ENCODE measurements around the gene OR4F15.
"Not testable (repeated sequence)": the region's sequence is repeated elsewhere in the genome, so short reads cannot be mapped to it uniquely, and the experiment has no call there.

OR4F15 gene

GRCh38 chr15:101781928-101782327 lies 30.1 kb upstream of the OR4F15 start:
- TF ChIP-seq CTCF (conservative IDR thresholded peaks at IDR 0.05) = no peak
- no peak overlapping the region for H3K27ac ChIP-seq

- no peak overlapping the region for H3K27ac ChIP-seq
- no peak for TF ChIP-seq CTCF (conservative IDR thresholded peaks at IDR 0.05)
These were observed 27.4 kb upstream of the OR4F15 start for GRCh38 chr15:101784644-101785043.

- not testable (repeated sequence) for H3K27ac ChIP-seq
These were observed 25.6 kb upstream of the OR4F15 start for GRCh38 chr15:101786422-101786821.

GRCh38 chr15:101788001-101788400 lies 24.0 kb upstream of the OR4F15 start:
- H3K27ac ChIP-seq = not testable (repeated sequence)

GRCh38 chr15:101788503-101789269 lies 23.3 kb upstream of the OR4F15 start:
- H3K27ac ChIP-seq = not testable (repeated sequence)

- H3K27ac ChIP-seq = not testable (repeated sequence)
These were observed 21.3 kb upstream of the OR4F15 start for GRCh38 chr15:101790748-101791147.

GRCh38 chr15:101793981-101794380 lies 18.0 kb upstream of the OR4F15 start:
- H3K27ac ChIP-seq = not testable (repeated sequence)

- H3K27ac ChIP-seq = no peak overlapping the region
- no peak for TF ChIP-seq CTCF (conservative IDR thresholded peaks at IDR 0.05)
These were observed 16.5 kb upstream of the OR4F15 start for GRCh38 chr15:101795455-101795854.

- H3K27ac ChIP-seq = no peak overlapping the region
- no peak for TF ChIP-seq CTCF (conservative IDR thresholded peaks at IDR 0.05)
These were observed 12.3 kb upstream of the OR4F15 start for GRCh38 chr15:101799665-101800064.

- H3K27ac ChIP-seq = no peak overlapping the region
- no peak for TF ChIP-seq CTCF (conservative IDR thresholded peaks at IDR 0.05)
These were observed 11.0 kb upstream of the OR4F15 start for GRCh38 chr15:101801048-101801447.
